HG03520 (cell line): Measurements from ENCODE around the gene ORC2.
A peak's percentile ranks its signal among the peaks of the same experiment; 100 is the strongest.
"Not testable (repeated sequence)": the region's sequence is repeated elsewhere in the genome, so short reads cannot be mapped to it uniquely, and the experiment has no call there.

Experiments
- ATAC-seq: cut with Tn5 transposase; IDR thresholded peaks from one replicate; pipeline ENCODE4 v1.9.1; 2021; ENCODE audit warnings: mild to moderate bottlenecking, moderate library complexity; ENCODE audit not compliant: unreplicated experiment

The ORC2 gene

GRCh38 chr2:200963124-200963917, at the start of gene ORC2:
TSS of gene ORC2 (minus strand) at chr2:200963660. CDS start at chr2:200958123, 5,537 bp downstream.
- ATAC-seq = peak; percentile 83

- ATAC-seq = no peak
These were observed 44.9 kb upstream of the ORC2 start for GRCh38 chr2:201008296-201008829.

- ATAC-seq = no peak
These were observed 44.1 kb upstream of the ORC2 start for GRCh38 chr2:201007584-201007998.

GRCh38 chr2:201006704-201007103, 43.2 kb upstream of the ORC2 start:
- ATAC-seq = no peak

- ATAC-seq = no peak
These were observed 40.9 kb upstream of the ORC2 start for GRCh38 chr2:201004370-201004769.

DNA sequence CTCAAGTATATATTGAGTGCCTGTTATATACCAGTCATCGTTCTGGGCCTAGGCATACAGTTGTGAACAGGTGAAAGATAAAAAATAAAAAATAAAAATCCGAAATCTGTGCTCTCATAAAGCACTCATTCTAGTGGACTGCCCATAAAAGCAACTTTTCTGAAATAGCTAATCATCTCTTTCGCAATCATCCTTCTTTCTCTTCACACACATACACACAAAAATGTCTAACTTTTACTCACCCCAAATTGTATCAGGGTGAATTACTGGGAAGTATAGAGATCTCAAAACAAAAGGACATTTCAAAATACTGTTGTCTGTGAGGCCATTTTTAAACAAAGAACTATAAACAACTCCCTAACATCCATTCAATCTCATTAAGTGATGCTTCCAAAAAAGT, 29.6 kb upstream of the ORC2 start:
- ATAC-seq = no peak

- ATAC-seq = no peak
These were observed 23.7 kb upstream of the ORC2 start for GRCh38 chr2:200987137-200987536.

GRCh38 chr2:200985799-200986198, 22.3 kb upstream of the ORC2 start:
- no peak for ATAC-seq

- ATAC-seq = no peak
These were observed 13.2 kb upstream of the ORC2 start for GRCh38 chr2:200976710-200977109.

DNA sequence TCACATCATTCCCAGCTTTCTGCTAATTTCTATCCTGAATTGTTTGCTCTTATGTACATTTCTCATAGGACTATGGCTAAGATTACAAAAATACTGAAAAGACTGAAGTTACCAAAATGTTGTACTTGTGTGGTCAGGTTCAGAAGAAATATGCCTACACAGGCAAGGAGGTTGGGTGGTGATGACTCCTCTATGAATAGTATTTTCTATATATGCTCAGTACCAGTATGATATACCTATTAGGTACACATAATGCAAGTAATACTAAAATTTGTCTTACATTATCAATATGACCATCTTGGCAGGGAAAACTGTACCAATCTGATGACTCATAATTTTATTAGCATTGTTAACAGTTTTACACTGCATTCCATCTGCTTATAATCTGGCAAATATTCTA, 12.2 kb upstream of the ORC2 start:
- no peak for ATAC-seq

DNA sequence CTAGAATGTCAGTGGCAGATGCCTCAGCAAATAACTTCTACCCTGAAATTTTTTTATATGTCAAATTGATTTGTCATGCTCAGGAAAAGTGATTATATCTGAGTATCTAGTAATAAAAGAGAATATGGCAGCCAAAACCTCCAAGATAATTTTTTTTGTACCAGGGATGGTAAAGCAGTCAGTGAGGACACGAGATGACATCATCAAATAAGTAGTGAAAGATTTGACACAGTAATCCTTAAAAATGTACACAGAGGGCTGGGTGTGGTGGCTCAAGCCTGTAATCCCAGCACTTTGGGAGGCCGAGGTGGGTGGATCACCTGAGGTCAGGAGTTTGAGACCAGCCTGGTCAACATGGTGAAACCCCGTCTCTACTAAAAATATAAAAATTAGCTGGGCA, 6.6 kb upstream of the ORC2 start:
- not testable (repeated sequence) for ATAC-seq

DNA sequence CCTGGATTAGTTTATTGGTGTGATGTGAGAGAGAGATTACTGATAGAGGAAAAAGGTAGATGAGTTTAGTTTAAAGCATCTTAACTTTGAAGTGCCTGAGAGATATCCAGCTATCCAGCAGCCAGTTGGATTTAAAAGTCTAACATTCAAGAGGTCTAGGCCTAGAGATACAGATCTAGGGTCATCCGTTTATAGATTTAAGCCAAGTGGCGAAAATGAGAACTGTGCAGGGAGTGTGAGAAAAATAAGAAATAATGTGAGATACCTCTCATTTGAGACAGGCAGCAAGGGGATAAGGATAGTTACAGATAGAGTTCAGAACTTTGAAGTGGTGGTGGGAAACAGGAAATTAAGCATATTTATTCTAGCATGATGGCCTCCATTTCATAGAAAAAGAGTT, 5.3 kb upstream of the ORC2 start:
- ATAC-seq = no peak

GRCh38 chr2:200968162-200968561, 4.7 kb upstream of the ORC2 start:
- ATAC-seq = no peak

DNA sequence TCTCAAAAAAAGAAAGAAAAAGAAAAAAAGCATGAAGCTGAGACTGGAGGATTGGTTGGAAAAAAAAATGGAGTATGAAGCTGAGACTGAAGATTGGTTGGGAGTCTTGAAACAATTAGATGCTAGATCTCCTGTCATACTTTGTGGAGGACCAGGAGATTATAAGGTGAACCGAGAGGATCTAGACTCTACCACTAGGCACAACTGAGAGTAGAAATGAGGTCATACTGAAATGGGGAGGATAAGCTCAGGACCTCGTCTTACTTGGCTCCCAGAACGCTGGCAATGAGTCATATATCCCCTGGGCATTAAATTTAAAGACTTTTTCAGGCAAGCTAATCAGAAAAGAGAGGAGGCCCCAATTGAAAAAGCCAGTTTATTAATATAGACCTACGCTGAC, 3.3 kb upstream of the ORC2 start:
- ATAC-seq = no peak

- no peak for ATAC-seq
These were observed 1.0 kb upstream of the ORC2 start for GRCh38 chr2:200964498-200964897.

DNA sequence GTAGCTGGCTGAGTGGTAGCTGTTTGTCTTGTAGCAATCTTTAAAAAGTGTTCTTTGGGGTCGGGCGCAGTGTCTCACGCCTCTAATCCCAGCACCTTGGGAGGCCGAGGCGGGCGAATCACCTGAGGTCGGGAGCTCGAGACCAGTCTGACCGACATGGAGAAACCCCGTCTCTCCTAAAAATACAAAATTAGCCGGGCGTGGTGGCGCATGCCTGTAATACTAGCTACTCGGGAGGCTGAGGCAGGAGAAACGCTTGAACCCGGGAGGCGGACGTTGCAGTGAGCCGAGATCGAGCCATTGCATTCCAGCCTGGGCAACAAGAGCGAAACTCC, 425 bp upstream of the ORC2 start:
- ATAC-seq = peak; percentile 1

GRCh38 chr2:200962811-200963123, 693 bp downstream of the ORC2 start:
- no peak for ATAC-seq

DNA sequence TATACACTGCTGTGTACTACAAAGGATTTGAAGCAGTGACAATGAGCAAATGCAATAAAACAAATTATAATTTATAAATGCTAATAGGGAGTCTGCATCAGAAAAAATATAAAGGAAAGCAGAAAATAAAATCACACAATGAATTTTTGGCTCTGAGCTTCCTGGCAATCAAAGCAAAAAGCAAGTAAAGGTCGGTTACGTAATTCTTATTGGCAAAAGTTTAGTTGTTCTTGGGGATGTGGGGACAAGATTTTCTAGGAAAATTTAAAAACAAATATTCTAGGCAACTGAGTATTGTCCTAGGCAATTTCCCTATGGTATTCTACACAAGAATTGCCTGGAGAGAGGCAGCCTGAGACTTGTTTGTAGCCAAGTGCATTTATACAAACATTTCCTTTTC, 1.8 kb downstream of the ORC2 start:
- ATAC-seq = no peak

DNA sequence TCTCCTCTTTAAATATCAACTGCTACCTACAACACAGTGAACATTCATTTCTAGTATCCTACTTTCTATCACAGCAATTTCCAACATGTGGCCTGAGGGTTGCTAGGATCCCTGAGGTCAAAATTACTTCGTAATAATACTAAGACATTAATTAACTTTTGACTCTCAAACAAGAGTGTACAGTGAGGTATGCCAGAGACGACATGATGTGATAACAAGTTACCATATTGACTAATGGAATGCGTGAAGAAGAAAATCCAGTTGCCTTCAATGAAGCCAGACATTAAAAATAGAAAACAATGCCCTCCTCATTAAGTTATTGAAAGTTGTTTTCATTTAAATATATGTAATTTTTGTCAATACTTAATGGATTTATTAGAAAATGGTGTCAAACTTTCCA, 13.1 kb downstream of the ORC2 start:
- no peak for ATAC-seq

DNA sequence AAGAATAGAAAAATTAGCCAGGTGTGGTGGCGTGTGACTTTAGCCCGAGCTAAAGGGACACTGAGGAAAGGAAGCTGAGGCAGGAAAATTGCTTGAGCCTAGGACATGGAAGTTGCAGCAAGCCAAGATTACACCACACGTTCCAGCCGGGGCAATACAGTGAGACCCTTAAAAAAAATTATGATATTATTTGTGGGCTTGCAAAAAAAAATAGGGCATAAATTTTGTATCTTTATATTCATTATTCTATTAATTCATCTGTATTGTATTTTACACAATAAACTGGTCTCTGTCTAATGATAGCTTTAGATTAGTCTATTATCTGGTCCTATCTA, 18.1 kb downstream of the ORC2 start:
- no peak for ATAC-seq

- ATAC-seq = no peak
These were observed 18.7 kb downstream of the ORC2 start for GRCh38 chr2:200944467-200945394.

DNA sequence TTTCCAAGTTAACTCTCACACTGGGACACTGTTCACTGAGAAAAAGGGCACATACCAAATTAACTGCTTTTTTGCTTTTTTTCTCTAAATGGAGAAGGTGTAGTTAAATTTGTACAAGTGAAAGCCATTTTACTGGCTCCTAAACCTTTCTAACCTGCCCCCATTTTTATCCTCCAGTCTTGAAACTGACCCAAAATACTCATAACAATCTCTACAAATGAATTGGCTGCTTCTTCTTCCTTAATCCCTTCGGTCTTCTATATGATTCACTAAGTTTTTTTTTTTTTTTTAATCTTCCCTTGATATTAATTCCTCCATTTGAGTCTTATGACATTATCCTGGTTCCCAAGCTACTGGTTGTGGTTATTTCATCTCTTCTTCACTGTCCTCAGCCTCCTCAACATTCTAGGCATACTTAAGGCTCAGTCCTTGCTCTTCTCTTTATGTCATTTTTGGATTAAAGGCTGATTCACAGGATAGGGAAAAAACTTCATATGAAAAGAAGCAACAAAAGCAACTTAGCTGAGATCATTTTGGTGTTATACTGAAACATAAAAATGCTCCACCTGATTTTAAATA, 19.8 kb downstream of the ORC2 start:
- ATAC-seq = no peak
